GM18868 (cell line): ENCODE measurements around the gene FOXD2.
"Not testable (repeated sequence)": the region's sequence is repeated elsewhere in the genome, so short reads cannot be mapped to it uniquely, and the experiment has no call there.

Source experiments
- ATAC-seq: cut with Tn5 transposase; IDR thresholded peaks from one replicate; pipeline ENCODE4 v1.9.1; 2021; ENCODE audit warnings: mild to moderate bottlenecking, moderate library complexity; ENCODE audit not compliant: unreplicated experiment

The FOXD2 gene

DNA sequence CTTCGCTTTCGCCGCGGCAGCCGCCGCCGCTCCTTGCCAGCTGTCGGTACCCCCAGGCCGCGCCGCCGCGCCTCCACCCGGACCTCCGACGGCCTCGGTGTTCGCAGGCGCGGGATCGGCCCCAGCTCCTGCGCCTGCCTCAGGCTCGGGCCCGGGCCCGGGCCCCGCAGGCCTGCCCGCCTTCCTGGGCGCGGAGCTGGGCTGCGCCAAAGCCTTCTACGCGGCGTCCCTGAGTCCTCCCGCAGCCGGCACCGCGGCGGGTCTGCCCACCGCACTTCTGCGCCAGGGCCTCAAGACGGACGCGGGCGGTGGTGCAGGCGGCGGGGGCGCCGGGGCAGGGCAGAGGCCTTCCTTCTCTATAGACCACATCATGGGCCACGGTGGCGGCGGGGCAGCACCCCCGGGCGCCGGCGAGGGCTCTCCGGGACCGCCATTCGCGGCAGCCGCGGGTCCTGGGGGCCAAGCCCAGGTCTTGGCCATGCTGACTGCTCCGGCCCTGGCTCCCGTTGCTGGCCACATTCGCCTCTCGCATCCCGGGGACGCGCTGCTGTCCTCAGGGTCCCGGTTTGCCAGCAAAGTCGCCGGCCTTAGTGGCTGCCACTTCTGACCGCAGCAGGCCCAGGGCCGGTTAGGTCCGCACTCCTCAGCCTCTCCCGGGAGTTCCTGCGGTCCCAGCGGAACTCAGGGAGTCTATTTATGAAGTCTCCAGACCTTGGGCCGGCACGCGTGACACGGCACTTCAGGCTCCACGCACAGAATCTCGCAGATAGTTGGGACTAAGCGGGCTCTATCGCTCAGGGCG lies 1.4 kb downstream of the FOXD2 start:
- ATAC-seq = no peak

DNA sequence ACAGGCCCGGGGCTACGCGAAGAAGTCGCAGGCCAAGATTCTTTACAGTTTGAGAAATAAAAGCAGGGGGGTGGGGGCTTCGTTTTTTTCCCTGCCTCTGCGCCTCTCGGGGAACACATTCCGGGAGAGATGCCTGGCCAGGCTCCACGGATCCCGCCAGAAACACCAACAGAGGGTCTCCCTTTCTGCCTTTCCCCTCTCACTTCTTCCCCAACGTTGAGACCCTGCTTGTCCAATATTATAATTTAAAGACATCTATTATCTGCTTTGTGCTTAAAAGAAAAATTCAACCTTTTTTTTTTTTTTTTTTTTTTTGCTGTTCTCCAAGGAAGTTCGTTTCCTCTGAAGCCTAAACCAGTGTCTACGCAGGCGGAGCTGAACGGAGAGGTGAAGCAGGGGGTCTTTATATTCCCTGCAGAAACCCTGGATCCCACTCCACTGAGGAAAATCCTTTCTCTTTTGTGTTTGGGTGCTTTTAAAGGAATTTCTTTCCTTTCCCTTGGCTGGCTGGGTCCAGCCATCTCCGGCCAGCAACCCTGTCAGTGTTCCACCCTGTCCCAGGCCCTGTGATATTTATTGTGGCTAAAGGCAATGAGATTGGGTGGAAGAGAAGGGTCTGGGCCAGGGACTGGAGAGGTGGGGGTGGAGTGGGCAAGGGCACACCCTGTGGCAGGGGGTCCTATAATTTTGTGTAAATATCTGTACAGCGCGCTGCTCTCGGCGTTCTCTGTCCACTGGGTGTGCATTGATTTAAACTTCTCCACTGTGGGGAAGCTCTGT lies 2.2 kb downstream of the FOXD2 start:
- ATAC-seq = no peak

DNA sequence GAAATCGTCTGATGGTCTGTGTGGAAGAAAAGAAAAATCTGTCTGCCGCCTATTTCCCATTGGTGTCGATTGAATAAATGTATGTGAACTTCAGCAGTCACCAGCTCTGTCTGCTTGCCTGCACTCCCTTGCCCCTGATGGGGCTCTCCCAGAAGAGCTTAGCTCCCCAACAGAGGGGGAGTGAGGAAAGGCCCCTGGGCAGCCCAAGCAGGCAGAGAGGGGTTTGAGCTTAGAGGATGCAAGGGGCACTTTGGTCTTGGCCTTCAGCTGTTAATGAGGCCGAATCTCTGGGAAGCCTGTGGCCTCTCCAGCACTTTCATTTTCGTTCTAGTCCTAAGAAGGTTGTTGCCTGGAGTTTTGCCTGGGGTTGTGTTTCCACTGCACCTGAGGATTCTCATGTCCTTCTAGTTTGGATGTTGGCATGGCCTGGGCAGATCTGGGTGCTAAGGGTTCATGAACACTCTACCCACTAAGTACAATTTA lies 2.8 kb downstream of the FOXD2 start:
- ATAC-seq = no peak

DNA sequence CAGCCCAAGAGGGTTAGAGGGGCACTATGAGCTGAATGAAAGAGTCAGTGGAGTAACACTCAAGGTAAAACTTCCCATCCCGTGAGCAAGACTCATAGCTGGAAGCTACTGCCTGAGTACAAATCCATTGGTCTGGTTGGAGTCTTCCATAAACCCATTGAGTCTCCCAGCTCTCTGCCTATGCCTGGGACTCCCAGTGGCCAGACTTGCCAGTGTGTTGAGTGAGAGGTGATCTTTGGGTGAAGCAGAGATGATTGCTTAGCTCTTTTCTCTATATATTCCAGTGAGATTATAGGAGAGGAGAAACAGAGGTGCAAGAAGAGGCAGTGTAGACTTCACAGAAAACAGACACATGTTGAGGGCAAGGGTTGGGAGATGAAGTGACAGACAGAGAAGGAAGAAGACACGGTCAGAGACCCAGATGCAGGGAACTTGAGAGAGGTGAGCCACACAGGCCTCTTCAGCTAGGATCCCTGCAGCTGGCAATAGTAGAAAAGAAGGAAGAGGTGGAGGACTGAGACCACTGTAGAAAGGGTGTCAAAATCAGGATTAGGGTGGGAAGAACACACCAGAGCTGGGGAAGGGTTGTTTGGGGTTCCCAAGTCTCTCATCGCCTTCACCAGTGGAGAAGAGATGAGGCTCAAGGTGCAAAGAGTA lies 3.7 kb downstream of the FOXD2 start:
- no peak for ATAC-seq

DNA sequence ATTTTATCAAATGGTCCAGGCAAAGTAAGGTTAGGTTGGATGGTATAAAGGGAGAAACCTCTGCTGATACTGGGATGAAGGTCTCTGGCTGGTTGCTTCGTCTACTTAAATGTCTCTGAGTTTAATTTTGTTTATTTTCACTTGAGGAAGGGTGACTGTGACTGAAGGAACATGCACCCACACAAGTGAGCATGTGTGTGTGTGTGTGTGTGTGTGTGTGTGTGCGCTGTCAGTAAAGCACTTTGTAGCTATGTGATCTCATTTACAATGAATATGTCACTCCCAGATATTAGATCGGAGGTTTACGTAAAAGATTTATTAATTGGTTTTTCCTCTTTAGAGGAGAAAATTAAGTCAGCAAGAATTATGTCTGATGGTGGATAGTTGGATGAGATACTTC lies 4.4 kb downstream of the FOXD2 start:
- no peak for ATAC-seq

DNA sequence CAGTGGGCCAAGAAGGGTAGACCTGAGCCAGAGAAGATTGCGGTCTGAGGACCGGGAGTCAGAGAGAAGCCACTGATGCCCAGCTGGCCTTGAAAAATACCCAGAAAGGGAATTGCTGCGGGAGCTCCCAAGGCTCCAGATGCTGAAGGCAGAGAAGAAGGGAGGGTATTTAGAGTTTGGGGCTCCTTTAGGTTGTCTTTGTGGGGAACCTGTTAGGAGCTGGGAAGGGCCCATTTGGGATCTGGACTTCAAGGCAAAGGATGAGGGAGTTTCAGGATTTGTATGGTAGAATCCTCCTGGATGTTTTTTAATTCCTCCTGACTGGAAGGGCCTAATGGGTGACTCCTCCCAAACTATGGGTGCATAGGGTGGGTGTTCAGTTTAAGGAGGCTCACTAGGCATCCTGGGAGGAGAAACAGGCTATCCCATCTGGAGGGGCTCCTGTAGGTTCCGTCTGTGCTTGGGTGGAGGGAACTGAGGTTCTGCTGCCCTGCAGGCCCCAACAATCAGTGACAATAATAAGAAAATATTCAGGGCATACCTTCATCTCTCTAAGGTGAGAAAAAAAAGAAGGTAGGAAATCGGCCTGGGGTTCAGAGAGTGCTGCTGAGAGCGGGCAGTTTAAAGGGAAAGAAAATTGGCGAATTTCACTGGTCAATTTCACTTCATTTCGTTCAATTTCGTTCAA lies 5.1 kb downstream of the FOXD2 start:
- ATAC-seq = no peak

DNA sequence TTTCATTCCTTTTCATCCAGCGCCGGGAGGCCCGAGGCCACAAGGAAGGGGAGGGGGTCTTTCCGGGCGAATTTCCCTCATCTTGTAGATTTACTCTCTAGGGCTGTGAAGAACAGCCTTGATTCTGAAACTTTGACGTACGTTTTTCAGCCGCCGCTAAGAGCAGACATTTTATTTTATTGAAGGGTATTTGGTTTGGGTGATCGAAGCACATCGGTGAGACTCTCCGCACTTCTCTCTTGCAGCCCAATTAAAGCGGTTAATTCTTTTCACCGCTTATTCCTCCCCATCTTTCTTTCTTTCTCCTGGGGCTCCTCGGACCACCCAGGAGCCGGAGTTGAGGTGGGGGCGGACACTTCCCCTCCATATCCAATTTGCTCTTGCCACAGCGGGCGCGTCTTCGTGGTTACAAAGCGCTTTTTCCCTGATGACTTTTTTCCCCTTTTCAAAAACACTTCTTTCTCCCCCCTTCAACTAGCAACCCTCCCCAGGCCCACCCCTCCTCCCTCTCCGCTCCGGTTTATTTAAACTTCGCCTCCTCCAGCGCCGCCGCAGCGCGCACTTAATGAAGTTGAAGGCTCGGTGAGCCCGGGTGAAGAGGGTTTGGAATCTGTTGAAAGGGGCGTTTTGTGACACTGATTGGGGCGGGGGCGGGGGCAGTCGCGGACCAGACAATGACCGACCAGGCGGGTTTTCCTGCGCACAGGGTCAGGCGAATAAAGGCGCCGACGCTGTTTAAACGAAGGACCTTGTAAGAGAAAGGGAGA lies 5.9 kb downstream of the FOXD2 start:
- ATAC-seq = no peak

DNA sequence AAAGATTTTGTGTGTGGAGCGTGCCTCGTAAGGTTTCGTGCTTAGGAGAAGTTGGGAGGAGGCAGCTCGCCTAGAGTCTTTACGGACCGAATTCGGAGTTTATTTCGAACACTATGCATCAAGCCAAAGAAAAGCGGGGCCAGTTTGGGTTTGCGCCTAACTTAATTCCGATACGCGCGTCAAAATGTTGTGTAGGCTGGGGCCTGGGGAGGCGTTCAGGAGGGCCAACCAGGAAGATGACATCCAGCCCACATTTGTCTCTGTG lies 6.4 kb downstream of the FOXD2 start:
- no peak for ATAC-seq

DNA sequence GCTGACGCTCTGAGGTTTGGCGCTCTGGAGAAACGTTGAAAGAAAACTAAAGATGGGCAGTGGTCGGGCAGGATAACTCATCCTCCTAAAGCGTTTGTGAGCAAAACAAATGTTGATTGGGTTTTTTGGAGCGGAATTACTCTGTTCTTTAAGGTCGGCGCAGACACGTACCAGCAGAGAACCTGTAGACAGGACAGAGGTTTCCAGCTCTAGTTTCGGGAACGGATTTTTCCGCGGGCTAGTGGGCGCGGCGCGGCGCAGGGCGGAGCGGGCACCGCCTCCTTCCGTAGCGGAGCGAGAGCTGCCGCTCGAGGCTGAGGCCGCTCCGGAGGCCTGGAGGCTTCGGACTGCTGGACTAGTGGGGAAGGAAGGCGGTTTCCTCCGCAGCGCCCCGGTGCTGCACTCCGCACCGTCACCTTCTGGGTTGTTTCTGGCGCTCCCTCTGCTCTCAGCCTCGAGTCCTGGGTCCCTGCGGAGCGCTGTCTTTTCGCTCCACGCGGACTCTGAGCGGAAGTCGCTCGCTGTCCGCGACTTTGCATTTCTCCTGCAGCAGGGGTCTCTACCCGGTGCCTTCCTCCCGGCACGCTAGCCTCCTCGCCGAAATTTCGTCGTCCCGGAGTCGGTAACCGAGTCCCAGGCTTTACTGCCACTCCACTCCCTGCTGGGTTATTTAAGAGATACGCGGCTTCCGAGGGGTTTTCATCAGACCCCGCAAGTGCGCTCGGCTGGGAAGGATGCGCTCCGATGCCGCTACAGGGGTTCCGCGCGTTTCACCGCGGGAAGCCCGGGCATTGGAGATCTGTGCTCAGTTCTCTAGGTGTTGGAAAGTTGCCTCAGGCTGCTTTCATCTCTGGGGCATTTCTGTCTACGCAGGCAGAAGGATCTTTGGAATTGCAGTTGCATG lies 7.0 kb downstream of the FOXD2 start:
- ATAC-seq = no peak

DNA sequence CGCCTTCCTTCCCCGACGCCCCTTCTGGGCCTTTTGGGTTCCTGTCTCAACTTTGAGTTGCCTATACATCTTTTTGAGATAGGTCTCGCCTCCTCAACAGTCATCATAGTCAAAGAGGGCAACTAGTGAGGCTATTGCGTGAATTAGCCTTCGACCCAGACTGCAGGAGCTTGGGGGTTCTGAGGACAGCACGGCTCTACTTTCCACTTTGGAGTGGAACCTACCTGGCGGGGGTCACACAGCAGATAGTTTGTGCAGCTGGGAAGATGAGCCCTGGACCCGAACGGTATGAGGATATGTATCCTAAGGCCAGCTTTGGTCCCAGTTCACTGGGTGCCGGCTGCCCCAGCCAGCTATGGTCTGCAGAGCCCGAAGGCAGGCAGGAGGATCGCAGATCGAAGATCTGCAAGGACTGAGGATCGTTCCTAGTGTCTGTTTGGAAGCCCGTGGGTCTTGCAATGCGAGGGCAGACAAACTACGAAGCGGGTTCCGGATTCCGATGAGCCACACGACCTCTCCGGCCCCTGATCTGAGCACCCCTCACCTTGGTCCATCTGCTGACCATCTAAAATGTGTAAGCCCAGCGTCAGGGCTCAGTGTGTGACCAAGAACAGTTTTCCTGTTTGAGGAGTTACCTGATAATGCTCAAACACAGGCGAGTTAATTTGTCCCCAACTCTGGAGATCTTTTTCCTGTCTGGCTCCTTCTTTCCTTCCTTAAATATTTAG lies 8.1 kb downstream of the FOXD2 start:
- ATAC-seq = no peak

DNA sequence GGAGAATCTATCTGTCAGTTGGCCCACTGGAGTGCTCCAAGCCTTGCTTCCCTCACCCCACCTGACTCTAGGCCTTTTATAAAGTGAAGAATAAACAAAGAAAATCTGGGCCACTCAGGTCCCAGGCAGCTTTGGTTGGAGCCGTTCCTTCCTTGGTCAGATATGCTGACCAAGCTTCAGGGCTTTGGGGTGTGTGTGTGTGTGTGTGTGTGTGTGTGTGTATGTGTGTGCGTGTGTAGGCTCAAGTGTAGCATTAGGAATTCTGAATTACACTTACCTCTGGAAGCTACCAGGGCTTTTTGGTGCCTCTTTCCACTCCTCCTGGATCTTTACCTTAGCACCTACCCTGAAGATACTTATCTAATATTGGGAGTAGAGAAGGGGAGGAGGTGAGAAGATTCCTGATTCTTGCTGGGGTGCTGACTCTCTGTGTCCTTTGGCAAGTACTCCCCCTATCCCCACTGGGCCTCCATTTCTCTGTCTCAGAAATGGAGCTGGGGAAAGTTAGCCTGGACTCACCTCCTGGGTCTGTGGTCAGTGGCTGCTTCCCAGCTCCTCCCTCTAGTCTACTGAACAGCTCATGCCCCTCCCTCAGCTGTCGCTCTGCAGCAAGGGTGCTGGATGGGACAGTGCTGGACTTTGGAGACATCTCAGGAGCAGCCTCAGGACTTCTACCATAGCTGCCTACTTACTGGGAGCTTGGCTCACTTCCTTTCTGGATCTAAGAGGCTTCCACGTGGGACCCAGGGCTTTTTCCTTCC lies 10.8 kb downstream of the FOXD2 start:
- no peak for ATAC-seq

DNA sequence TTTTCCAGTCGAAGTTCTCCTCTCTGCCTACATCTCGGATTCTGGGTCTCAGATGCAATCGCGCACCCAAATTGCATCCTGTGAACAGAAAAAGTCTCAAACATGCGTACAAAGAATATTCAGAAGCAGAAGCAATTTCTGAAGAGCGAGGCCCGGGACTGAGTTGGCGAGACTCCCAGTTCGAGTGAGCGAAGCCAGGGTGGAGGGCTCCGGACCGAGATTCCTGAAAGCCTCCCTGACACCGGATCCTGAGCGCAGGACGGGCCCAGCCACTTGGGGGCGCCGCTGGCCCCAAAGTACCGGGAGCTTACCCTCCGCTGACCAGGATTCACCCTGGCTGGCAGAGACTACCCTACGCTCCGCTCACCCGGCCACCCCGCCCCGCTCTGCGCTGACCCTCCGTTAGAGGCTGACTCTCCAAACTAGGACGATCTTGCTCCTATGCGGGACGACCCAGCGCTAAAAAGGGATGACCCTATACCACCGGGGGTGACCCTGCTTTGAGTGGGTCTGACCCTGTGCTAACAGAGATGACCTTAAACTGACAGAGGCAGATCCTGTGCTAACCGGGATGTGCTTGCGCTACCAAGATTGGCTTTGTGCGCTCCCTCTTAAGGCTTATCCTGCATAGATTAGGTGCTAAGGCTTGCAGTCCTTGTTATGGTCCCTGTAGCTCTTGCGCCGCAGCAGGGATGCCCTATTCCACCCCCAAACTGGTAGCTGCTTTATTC lies 12.1 kb downstream of the FOXD2 start:
- ATAC-seq = no peak

DNA sequence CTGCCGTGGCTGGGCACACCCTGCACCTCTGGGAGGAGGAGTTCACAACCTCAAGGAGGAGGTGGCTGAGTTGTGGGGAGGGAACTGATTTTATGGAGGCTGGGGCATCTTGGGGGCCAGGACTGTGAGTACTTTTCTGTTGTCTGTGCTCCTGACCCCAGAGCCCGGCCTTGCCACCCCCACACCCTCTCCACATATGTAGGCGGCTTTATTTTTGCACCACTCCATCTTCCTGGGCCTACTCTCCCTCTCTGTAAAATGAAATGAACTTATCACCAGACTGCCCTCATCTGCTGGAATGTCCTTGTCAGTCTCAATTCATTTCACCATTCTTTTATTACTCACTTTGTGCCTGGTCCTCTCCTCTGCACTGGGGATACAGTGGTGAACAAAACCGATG lies 12.8 kb downstream of the FOXD2 start:
- no peak for ATAC-seq

DNA sequence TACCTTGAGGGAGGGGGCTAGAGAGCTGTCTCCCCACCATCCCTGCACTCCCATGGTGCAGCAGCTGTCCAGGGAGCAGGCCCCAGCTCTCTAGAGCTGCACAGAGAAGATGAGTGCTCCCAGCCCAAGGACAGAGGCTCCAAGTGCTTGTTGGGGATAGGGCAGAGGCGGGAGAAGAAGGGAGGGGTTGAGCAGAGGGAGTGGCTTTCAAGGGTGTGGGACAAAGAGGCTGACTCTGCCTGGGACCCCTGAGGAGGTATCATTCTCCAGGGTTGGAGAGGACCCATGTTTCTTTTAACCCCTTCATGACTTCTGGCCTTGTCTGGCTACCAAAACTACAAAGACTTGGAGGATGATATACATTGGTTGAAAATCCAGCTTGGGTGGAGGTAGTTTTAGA lies 14.6 kb downstream of the FOXD2 start:
- no peak for ATAC-seq

DNA sequence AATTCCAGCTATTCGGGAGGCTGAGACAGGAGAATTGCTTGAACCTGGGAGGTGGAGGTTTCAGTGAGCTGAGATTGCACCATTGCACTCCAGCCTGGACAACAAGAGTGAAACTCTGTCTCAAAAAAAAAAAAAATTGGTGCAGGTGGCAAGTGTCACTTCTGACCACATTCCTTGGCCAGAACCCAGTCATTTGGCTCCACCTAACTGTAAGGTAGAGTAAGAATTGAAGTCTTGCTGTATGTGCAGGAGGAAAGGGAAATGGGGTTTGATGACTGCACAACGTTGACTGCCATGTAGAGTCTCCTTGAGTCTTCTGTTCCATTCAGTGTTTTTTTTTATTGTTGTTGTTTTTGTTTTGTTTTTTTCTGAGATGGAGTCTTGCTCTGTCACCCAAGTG lies 16.1 kb downstream of the FOXD2 start:
- ATAC-seq = not testable (repeated sequence)

DNA sequence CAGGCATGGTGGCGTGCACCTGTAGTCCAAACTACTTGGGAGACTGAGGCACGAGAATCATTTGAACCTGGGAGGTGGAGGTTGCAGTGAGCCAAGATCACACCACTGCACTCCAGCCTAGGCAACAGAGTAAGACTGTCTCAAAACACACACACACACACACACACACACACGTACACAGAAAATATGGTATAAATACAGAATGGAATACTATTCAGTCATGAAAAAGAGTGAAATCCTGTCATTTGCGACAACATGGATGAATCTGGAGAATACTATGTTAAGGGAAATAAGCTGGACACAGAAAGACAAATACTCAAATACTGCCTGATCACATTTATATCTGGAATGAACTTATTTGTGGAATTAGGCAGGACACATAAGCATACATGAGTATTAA lies 18.4 kb downstream of the FOXD2 start:
- no peak for ATAC-seq

DNA sequence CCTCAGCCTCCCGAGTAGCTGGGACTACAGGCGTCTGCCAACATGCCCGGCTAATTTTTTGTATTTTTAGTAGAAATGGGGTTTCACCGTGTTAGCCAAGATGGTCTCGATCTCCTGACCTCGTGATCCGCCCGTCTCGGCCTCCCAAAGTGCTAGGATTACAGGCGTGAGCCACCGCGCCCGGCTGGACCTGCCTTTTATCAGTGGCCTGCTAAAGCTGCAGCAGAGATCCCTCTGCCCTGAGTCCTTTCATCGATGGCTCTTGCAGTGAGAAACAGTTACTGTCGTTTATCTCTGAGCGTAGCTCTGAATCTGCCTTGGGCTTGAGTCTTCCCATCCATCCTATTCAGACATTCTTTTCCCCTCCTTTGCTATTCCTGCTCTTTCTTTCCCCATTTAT lies 19.7 kb downstream of the FOXD2 start:
- not testable (repeated sequence) for ATAC-seq
